ENCODE measurements around the gene MRPL2. TPM values are rescaled to one million over a fixed set of nuclear protein-coding genes. Genes with fewer than 3 reads are reported as not detected.

Gene MRPL2
- total and polyA plus RNA-seq, 11 donors: 54.0 to 142 (median 88.4) TPM

DNA sequence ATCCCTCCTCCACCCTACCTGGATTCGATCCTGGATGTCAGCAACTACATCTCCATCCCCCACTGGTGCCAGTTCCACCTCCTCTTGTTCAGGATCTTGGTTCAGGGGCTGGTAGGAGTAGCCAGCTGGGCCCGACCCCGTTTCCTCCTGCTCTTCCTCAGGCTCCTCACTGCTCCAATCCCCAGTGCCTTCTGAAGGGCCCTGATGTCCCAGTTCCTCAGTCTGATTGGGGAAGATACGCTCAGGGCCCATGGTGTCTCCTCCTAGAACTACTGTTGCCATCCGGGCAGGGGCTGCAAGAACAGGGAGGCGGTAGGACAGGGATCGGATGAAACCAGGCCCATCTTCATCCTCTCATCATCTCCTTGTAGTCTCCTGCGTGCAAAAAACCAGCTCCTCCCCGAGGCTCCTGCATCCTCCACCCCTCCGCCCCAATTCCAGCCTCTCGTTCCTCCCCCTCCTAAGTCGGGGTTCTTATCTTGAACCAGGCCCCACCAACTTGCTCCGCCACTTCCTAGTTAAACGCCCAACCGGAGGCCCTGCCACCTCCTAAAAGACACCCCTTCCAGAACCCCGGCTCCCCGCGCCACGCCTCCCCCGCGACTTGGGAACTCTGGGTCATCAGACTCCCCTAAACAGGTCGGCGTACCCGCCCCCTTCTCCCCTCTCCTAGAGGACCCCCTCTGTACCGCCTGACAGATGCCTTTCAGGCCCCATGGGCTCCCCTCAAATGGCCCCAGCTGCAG lies 46.0 kb downstream of the MRPL2 start:
- Histone ChIP-seq H3K4me1 (peaks cover 4 to 56% (median 47%) of the 10 kb centered on the region in 12 donors), H3K36me3 (peaks cover 0 to 58% (median 51%) of the 10 kb centered on the region in 9 donors), H3K9me3 (no peaks in the 10 kb centered on the region), H3K4me3 (peak overlapping the region; percentile 43 to 90 (median 74)), H3K27ac (peak overlapping the region; percentile 3 to 88 (median 78)), H3K27me3 (no peaks in the 10 kb centered on the region)
- 3 to 4% (median 4%) methylated on average over 25 of the region's 25 CpGs for WGBS, 4 donors
- intact Hi-C loops (cut with DNase I): loop anchor here in 5 of 10 donors (2.0 to 10.0 kb wide), 4 partner anchors 34 to 129 kb away; partner anchors contain the start of gene PEX6 (in 2 of the 5)
- ATAC-seq (peak in 1 of 4 donors; percentile 0), DNase-seq (no peak)
- TF ChIP-seq, protein P1, sequence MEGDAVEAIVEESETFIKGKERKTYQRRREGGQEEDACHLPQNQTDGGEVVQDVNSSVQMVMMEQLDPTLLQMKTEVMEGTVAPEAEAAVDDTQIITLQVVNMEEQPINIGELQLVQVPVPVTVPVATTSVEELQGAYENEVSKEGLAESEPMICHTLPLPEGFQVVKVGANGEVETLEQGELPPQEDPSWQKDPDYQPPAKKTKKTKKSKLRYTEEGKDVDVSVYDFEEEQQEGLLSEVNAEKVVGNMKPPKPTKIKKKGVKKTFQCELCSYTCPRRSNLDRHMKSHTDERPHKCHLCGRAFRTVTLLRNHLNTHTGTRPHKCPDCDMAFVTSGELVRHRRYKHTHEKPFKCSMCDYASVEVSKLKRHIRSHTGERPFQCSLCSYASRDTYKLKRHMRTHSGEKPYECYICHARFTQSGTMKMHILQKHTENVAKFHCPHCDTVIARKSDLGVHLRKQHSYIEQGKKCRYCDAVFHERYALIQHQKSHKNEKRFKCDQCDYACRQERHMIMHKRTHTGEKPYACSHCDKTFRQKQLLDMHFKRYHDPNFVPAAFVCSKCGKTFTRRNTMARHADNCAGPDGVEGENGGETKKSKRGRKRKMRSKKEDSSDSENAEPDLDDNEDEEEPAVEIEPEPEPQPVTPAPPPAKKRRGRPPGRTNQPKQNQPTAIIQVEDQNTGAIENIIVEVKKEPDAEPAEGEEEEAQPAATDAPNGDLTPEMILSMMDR (IDR thresholded peaks at IDR 0.05): no peak
- no peak for TF ChIP-seq POLR2A (IDR thresholded peaks at IDR 0.05)

DNA sequence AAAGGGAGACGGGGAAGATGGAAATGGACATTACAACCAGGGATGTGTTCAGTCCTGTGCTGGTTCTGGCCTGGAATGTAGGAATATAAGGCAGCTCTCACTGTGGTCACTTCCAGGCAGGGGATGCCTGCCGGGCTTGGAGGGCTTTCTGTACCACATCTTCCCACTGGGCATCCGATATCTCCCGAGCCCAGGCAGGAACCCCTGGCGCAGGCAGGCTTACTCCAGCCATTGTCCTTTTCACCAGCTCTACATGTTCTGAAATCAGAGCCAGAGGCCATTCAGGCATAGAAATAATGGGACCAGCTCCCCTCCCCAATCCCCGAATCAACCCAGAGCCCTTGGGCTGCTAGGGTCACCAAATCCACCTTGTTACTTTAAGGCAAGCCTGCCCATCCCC lies 46.9 kb downstream of the MRPL2 start:
- Histone ChIP-seq H3K9me3 (no peaks in the 10 kb centered on the region), H3K27me3 (no peaks in the 10 kb centered on the region), H3K4me1 (peaks cover 4 to 49% (median 39%) of the 10 kb centered on the region in 12 donors), H3K36me3 (peaks cover 0 to 58% (median 51%) of the 10 kb centered on the region in 9 donors), H3K4me3 (peak overlapping the region in 2 of 12 donors; percentile 74 to 76), H3K27ac (peak overlapping the region in 1 of 12 donors; percentile 79)
- 74 to 82% (median 80%) methylated on average over 6 of the region's 6 CpGs for WGBS, 4 donors
- intact Hi-C loops (cut with DNase I): loop anchor here in 5 of 10 donors (2.0 to 10.0 kb wide), 4 partner anchors 34 to 130 kb away; partner anchors contain the start of gene PEX6 (in 2 of the 5)
- TF ChIP-seq, protein P1 (IDR thresholded peaks at IDR 0.05): no peak
- TF ChIP-seq POLR2A (IDR thresholded peaks at IDR 0.05): no peak
- DNase-seq (no peak), ATAC-seq (no peak)

DNA sequence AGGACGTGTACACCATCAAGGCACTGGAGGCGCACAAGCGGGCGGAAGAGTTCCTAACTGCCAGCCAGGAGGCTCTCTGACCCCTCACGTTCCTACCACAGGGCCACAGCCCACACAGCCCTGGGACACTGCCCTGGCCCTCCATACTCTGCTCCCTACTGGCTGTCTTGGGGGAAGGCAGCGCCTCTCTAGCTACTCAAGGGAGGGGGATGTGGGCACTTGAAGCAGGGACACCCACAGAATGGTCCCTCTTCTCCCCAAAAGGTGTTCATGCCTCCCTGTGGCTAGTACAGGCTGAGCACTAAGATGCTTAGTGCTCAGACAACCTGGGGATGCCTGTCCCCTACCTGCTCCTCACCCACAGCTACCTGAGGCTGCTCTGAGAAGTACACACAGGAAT lies 48.0 kb downstream of the MRPL2 start:
- ATAC-seq: no peak
- Histone ChIP-seq H3K27ac (no peak overlapping the region), H3K4me1 (peaks cover 4 to 38% (median 28%) of the 10 kb centered on the region in 12 donors), H3K9me3 (no peaks in the 10 kb centered on the region), H3K27me3 (no peaks in the 10 kb centered on the region), H3K4me3 (no peak overlapping the region), H3K36me3 (peaks cover 0 to 62% (median 58%) of the 10 kb centered on the region in 9 donors)
- intact Hi-C loops (cut with DNase I): loop anchor here in 4 of 10 donors (5.0 to 10.0 kb wide), 3 partner anchors 34 to 131 kb away; partner anchors contain the start of gene PEX6 (in 1 of the 4)
- DNase-seq: no peak
- WGBS, 4 donors: 67 to 83% (median 77%) methylated on average over 5 to 6 of the region's 6 CpGs
- TF ChIP-seq, protein P1 (IDR thresholded peaks at IDR 0.05): no peak
- TF ChIP-seq POLR2A (IDR thresholded peaks at IDR 0.05): no peak

DNA sequence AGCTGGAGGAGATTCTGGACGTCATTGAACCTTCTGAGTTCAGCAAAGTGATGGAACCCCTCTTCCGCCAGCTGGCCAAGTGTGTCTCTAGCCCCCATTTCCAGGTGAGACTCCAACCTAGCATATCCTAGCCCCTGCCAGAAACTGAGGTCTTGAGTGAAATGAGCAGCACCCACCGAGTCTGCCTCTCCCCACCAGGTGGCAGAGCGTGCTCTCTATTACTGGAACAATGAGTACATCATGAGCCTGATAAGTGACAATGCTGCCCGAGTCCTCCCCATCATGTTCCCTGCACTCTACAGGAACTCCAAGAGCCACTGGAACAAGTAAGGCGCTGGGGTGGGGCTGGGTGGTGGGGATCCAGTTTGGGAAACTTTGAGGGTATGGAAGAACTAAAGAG lies 50.1 kb downstream of the MRPL2 start:
- DNase-seq (peak in 3 of 5 donors; percentile 45 to 75 (median 65)), ATAC-seq (peak; percentile 12 to 25 (median 15))
- intact Hi-C loops (cut with DNase I): loop anchor here in 8 of 10 donors (1.0 to 5.0 kb wide), 7 partner anchors 108 to 136 kb away; no protein-coding TSS in a partner anchor
- TF ChIP-seq, protein P1 (IDR thresholded peaks at IDR 0.05): peak; percentile 13 to 64 (median 45)
- no peak for TF ChIP-seq POLR2A (IDR thresholded peaks at IDR 0.05)
- WGBS, 4 donors: 53 to 54% (median 53%) methylated on average over 6 of the region's 6 CpGs
- H3K27ac ChIP-seq: peak overlapping the region in 3 of 12 donors; percentile 20 to 66 (median 42)
- peaks cover 0 to 71% (median 66%) of the 10 kb centered on the region in 9 donors for H3K36me3 ChIP-seq
- peaks cover 0 to 19% (median 12%) of the 10 kb centered on the region in 12 donors for H3K4me1 ChIP-seq
- no peaks in the 10 kb centered on the region for H3K27me3 ChIP-seq
- H3K4me3 ChIP-seq: no peak overlapping the region
- H3K9me3 ChIP-seq: no peaks in the 10 kb centered on the region

Data from heart left ventricle (tissue), 16 donors.